IPS-18a (cell line): Measurements from ENCODE around the gene FARP2.

Experiments used
- H3K27ac ChIP-seq: one replicate; pipeline ENCODE4 v1.5.1; 2013; ENCODE audit warnings: low read length
- H3K27me3 ChIP-seq: one replicate; pipeline ENCODE4 v1.6.1; 2013; ENCODE audit warnings: mild to moderate bottlenecking, low read length; ENCODE audit not compliant: control insufficient read depth, insufficient read depth
- H3K36me3 ChIP-seq: one replicate; pipeline ENCODE4 v1.6.1; 2013; ENCODE audit warnings: low read depth, low read length; ENCODE audit not compliant: control insufficient read depth
- H3K4me1 ChIP-seq: one replicate; pipeline ENCODE4 v1.6.1; 2013; ENCODE audit warnings: low read depth, low read length; ENCODE audit not compliant: control insufficient read depth
- H3K4me3 ChIP-seq: one replicate; pipeline ENCODE4 v1.5.1; 2013; ENCODE audit warnings: low read length
- H3K9ac ChIP-seq: one replicate; pipeline ENCODE4 v1.6.1; 2013; ENCODE audit warnings: mild to moderate bottlenecking, low read length, moderate library complexity
- H3K9me3 ChIP-seq: one replicate; pipeline ENCODE4 v1.6.1; 2013; ENCODE audit warnings: low read depth, low read length; ENCODE audit not compliant: control insufficient read depth

The FARP2 gene

GRCh38 chr2:241466230-241466629, 110.1 kb downstream of the FARP2 start:
- Histone ChIP-seq H3K27me3 (no peaks in the 10 kb centered on the region), H3K4me3 (no peak overlapping the region), H3K9ac (no peak overlapping the region), H3K4me1 (no peaks in the 10 kb centered on the region), H3K27ac (no peak overlapping the region), H3K9me3 (no peaks in the 10 kb centered on the region), H3K36me3 (no peaks in the 10 kb centered on the region)

GRCh38 chr2:241467777-241468475, 111.8 kb downstream of the FARP2 start:
- no peaks in the 10 kb centered on the region for H3K4me1 ChIP-seq
- no peak overlapping the region for H3K4me3 ChIP-seq
- H3K9ac ChIP-seq: no peak overlapping the region
- H3K27me3 ChIP-seq: no peaks in the 10 kb centered on the region
- H3K9me3 ChIP-seq: no peaks in the 10 kb centered on the region
- no peak overlapping the region for H3K27ac ChIP-seq
- no peaks in the 10 kb centered on the region for H3K36me3 ChIP-seq

GRCh38 chr2:241468476-241468781, 112.3 kb downstream of the FARP2 start:
- H3K9ac ChIP-seq: no peak overlapping the region
- H3K27ac ChIP-seq: no peak overlapping the region
- H3K36me3 ChIP-seq: no peaks in the 10 kb centered on the region
- no peaks in the 10 kb centered on the region for H3K9me3 ChIP-seq
- H3K27me3 ChIP-seq: no peaks in the 10 kb centered on the region
- no peak overlapping the region for H3K4me3 ChIP-seq
- H3K4me1 ChIP-seq: no peaks in the 10 kb centered on the region

GRCh38 chr2:241469746-241470145, 113.7 kb downstream of the FARP2 start:
- H3K36me3 ChIP-seq: no peaks in the 10 kb centered on the region
- H3K4me3 ChIP-seq: no peak overlapping the region
- H3K9ac ChIP-seq: no peak overlapping the region
- H3K9me3 ChIP-seq: no peaks in the 10 kb centered on the region
- H3K27ac ChIP-seq: no peak overlapping the region
- H3K27me3 ChIP-seq: no peaks in the 10 kb centered on the region
- H3K4me1 ChIP-seq: no peaks in the 10 kb centered on the region

GRCh38 chr2:241473399-241473798, 117.3 kb downstream of the FARP2 start:
- no peak overlapping the region for H3K9ac ChIP-seq
- no peaks in the 10 kb centered on the region for H3K9me3 ChIP-seq
- H3K4me1 ChIP-seq: no peaks in the 10 kb centered on the region
- H3K4me3 ChIP-seq: no peak overlapping the region
- H3K27ac ChIP-seq: no peak overlapping the region
- H3K36me3 ChIP-seq: no peaks in the 10 kb centered on the region
- H3K27me3 ChIP-seq: no peaks in the 10 kb centered on the region

- H3K4me3 ChIP-seq: no peak overlapping the region
- H3K9ac ChIP-seq: no peak overlapping the region
- H3K9me3 ChIP-seq: no peaks in the 10 kb centered on the region
Observed at GRCh38 chr2:241475267-241475666, 119.2 kb downstream of the FARP2 start.

GRCh38 chr2:241478166-241478565, 122.1 kb downstream of the FARP2 start:
- Histone ChIP-seq H3K27ac (no peak overlapping the region), H3K36me3 (no peaks in the 10 kb centered on the region), H3K9me3 (no peaks in the 10 kb centered on the region), H3K9ac (no peak overlapping the region), H3K27me3 (no peaks in the 10 kb centered on the region), H3K4me3 (no peak overlapping the region), H3K4me1 (no peaks in the 10 kb centered on the region)

More at GRCh38 chr2:241475267-241475666, 119.2 kb downstream of the FARP2 start:
- Histone ChIP-seq H3K36me3 (no peaks in the 10 kb centered on the region), H3K27me3 (no peaks in the 10 kb centered on the region), H3K4me1 (no peaks in the 10 kb centered on the region), H3K27ac (no peak overlapping the region)

- H3K27me3 ChIP-seq: no peaks in the 10 kb centered on the region
- H3K4me1 ChIP-seq: no peaks in the 10 kb centered on the region
- H3K36me3 ChIP-seq: no peaks in the 10 kb centered on the region
- H3K27ac ChIP-seq: no peak overlapping the region
- no peaks in the 10 kb centered on the region for H3K9me3 ChIP-seq
- no peak overlapping the region for H3K9ac ChIP-seq
- no peak overlapping the region for H3K4me3 ChIP-seq
Observed at GRCh38 chr2:241479026-241479898, 123.2 kb downstream of the FARP2 start.

GRCh38 chr2:241481687-241482086, 125.6 kb downstream of the FARP2 start:
- H3K4me1 ChIP-seq: no peaks in the 10 kb centered on the region
- no peaks in the 10 kb centered on the region for H3K9me3 ChIP-seq
- H3K27me3 ChIP-seq: no peaks in the 10 kb centered on the region
- H3K27ac ChIP-seq: no peak overlapping the region
- H3K36me3 ChIP-seq: no peaks in the 10 kb centered on the region
- no peak overlapping the region for H3K9ac ChIP-seq
- H3K4me3 ChIP-seq: no peak overlapping the region

- Histone ChIP-seq H3K36me3 (no peaks in the 10 kb centered on the region), H3K4me3 (no peak overlapping the region), H3K27me3 (no peaks in the 10 kb centered on the region), H3K9me3 (no peaks in the 10 kb centered on the region), H3K9ac (no peak overlapping the region), H3K4me1 (no peaks in the 10 kb centered on the region), H3K27ac (no peak overlapping the region)
Observed at GRCh38 chr2:241482126-241482955, 126.3 kb downstream of the FARP2 start.

GRCh38 chr2:241483305-241483704, 127.2 kb downstream of the FARP2 start:
- no peaks in the 10 kb centered on the region for H3K36me3 ChIP-seq
- no peak overlapping the region for H3K27ac ChIP-seq
- no peaks in the 10 kb centered on the region for H3K27me3 ChIP-seq
- H3K4me3 ChIP-seq: no peak overlapping the region
- no peaks in the 10 kb centered on the region for H3K4me1 ChIP-seq
- no peaks in the 10 kb centered on the region for H3K9me3 ChIP-seq
- no peak overlapping the region for H3K9ac ChIP-seq
